HG03108 (cell line): ENCODE results near the gene C14orf132.

Experiments used
- ATAC-seq: cut with Tn5 transposase; IDR thresholded peaks from one replicate; pipeline ENCODE4 v1.9.1; 2021; ENCODE audit warnings: moderate library complexity; ENCODE audit not compliant: unreplicated experiment

Gene C14orf132

GRCh38 chr14:96139879-96140278, 100.7 kb downstream of the C14orf132 start:
- ATAC-seq: no peak

GRCh38 chr14:96140952-96141351, 101.8 kb downstream of the C14orf132 start:
- ATAC-seq: no peak
